Muscle of leg (tissue), 11 donors: ENCODE data around the gene HS1BP3. TPM values are rescaled to one million over a fixed set of nuclear protein-coding genes. Genes with fewer than 3 reads are reported as not detected.

ENCODE experiments used
- DNase-seq: peaks from one replicate; pipeline ENCODE4 v3.0.0; 2013
- H3K27ac ChIP-seq: one replicate; pipeline ENCODE4 v1.5.1; 2013; ENCODE audit warnings: mild to moderate bottlenecking, low read length, control low read depth
- H3K27me3 ChIP-seq: one replicate; pipeline ENCODE4 v1.6.1; 2013; ENCODE audit warnings: low read length; ENCODE audit not compliant: control insufficient read depth, insufficient read depth
- H3K36me3 ChIP-seq: one replicate; pipeline ENCODE4 v1.6.1; 2013; ENCODE audit warnings: low read length; ENCODE audit not compliant: control insufficient read depth, insufficient read depth
- H3K4me1 ChIP-seq: one replicate; pipeline ENCODE4 v1.6.1; 2013; ENCODE audit warnings: low read length; ENCODE audit not compliant: control insufficient read depth, insufficient read depth
- H3K4me3 ChIP-seq: one replicate; pipeline ENCODE4 v1.5.1; 2013; ENCODE audit warnings: low read length, control low read depth
- H3K9me3 ChIP-seq: replicated peaks from 2 replicates; pipeline ENCODE4 v1.6.1; 2013; ENCODE audit warnings: low read depth, low read length; ENCODE audit not compliant: control insufficient read depth
- WGBS: methylation state at CpG from one replicate; pipeline ENCODE4 v1.1.5; 2013; ENCODE audit warnings: missing lambda C conversion rate; ENCODE audit not compliant: insufficient coverage; 5-methylcytosine and 5-hydroxymethylcytosine counted together
- polyA plus RNA-seq, 8 donors: library from polyadenylated mRNA; unstranded; fragments of 120-200 nt; gene quantifications; one replicate each; pipeline versions ENCODE4 v1.2.1 to v1.2.3, GENCODE V29; 2013; ENCODE audit warnings: inconsistent platforms in 1 of 8, low replicate concordance in 1 of 8; ENCODE audit not compliant: insufficient read length in 8 of 8, insufficient read depth in 1 of 8
- total RNA-seq: library from RNA; stranded (reverse); fragments of 120-200 nt; gene quantifications from one replicate; pipeline ENCODE4 v1.2.4, GENCODE V29; 2013

HS1BP3 gene
- total and polyA plus RNA-seq, 9 donors = 7.1 to 11.5 (median 9.8) TPM

DNA sequence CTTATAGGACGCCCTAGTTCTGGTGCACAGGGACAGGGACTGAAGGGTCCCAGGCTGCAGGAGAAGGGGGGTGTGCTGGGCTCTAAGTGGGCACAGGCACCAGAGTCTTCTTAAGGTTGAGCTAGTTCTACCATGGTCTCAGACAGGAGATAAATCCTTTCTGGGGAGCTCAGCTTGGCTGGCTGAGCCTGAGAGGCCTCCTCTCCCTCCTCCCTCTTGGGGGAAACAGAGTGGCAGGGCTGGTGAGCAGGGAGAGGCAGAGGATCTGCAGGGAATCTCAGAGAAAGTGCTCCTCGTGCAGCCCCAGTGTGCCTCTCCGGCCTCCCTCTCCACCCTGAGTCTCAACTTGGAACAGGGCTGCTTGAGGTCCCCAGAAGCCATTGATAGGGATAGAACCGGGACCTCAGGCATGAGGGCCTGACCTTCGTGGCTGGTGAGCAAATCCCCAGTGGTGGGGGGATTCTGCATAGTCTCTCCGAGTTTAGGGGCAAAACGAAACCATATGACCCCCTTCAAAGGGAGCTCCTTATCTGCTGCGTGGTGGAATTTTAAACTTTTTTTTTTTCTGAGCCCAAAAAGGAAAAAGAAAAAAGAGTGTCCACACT, 18.1 kb upstream of the HS1BP3 start:
- H3K27ac ChIP-seq = no peak overlapping the region
- WGBS = 100% methylated on average over 1 of the region's 8 CpGs
- H3K36me3 ChIP-seq = no peaks in the 10 kb centered on the region
- peaks cover 43% of the 10 kb centered on the region for H3K4me1 ChIP-seq
- H3K9me3 ChIP-seq = no peaks in the 10 kb centered on the region
- DNase-seq = no peak
- H3K27me3 ChIP-seq = peaks cover 91% of the 10 kb centered on the region
- H3K4me3 ChIP-seq = no peak overlapping the region

DNA sequence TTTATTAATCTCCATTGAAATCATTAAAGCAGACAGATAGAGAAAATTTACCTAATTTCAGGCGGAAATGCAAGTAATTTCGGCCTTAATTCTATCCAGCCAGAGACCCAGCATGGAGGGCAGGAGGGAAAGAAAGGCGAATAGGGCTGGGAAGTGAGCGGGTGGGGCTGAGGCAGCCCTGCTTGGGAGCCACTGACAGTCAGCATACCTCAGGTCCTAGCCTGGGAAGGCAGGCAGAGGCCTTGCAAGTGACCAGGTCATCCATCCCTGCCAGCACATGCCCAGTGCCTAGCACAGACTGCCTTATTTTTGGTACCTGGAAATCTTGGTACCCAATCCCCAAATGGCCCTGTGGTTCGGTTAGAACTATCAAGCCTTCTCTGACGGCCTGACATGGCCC, 17.6 kb upstream of the HS1BP3 start:
- Histone ChIP-seq H3K27ac (no peak overlapping the region), H3K36me3 (no peaks in the 10 kb centered on the region), H3K4me1 (peaks cover 43% of the 10 kb centered on the region), H3K27me3 (peaks cover 91% of the 10 kb centered on the region), H3K9me3 (no peaks in the 10 kb centered on the region), H3K4me3 (no peak overlapping the region)
- no peak for DNase-seq
- WGBS = 88% methylated on average over 3 of the region's 6 CpGs

DNA sequence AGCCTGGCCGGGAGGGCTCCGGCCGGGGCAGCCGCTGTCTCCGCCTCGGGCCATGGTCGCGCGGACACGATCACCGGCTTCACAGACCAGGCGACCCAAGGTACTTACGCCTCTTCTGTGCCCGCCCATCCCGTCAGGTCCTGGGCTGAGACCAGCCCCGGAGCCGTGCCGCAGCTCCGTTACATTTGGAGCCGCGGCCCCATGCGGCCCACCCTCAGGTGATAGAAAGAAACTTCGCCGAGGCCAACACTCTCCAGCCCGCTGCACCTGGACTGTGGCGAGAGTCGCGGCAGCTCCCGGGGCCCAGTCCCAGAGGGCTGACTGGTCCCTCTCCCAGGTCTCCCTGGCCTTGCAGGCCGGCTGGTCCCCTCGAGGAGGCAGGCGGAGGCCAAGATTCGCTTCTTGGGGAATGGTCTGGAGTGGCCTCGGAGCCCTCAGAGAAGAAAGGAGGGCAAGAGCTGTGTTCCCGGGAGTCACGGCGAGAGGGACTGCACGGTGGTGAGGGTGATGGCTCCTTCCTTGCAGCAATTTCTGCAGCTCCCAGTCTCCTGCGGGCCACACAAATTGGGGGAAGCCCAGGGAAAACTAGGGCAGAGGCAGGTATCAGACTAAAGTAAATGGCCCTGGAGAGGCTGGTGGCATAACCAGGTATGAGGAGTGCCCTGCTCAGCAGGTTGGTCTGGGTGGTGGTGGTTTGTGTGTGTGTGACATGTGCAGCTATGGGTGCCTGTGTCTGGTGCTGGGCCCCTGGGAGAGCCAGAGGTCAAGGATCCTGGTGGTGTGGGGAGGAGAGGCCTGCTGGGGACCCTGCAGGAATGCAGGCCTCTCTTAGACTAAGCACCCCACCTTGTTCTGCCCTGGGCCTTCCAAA, 16.9 kb upstream of the HS1BP3 start:
- Histone ChIP-seq H3K9me3 (no peaks in the 10 kb centered on the region), H3K27me3 (peaks cover 96% of the 10 kb centered on the region), H3K36me3 (no peaks in the 10 kb centered on the region), H3K4me3 (peak overlapping the region; percentile 34), H3K4me1 (peaks cover 43% of the 10 kb centered on the region), H3K27ac (no peak overlapping the region)
- 15% methylated on average over 36 of the region's 39 CpGs for WGBS
- no peak for DNase-seq

DNA sequence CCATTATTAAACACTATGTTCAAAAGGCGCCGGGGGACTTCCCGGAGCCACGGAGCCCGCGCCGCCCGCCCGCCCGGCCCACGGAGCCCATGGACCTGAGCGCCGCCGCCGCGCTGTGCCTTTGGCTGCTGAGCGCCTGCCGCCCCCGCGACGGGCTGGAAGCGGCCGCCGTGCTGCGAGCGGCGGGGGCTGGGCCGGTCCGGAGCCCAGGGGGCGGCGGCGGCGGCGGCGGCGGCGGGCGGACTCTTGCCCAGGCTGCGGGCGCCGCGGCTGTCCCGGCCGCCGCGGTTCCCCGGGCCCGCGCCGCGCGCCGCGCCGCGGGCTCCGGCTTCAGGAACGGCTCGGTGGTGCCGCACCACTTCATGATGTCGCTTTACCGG, 16.2 kb upstream of the HS1BP3 start:
- H3K36me3 ChIP-seq = no peaks in the 10 kb centered on the region
- peaks cover 41% of the 10 kb centered on the region for H3K4me1 ChIP-seq
- H3K4me3 ChIP-seq = peak overlapping the region; percentile 34
- no peak overlapping the region for H3K27ac ChIP-seq
- DNase-seq = no peak
- under 1% methylated on average over 62 of the region's 62 CpGs for WGBS
- peaks cover 96% of the 10 kb centered on the region for H3K27me3 ChIP-seq
- H3K9me3 ChIP-seq = no peaks in the 10 kb centered on the region

DNA sequence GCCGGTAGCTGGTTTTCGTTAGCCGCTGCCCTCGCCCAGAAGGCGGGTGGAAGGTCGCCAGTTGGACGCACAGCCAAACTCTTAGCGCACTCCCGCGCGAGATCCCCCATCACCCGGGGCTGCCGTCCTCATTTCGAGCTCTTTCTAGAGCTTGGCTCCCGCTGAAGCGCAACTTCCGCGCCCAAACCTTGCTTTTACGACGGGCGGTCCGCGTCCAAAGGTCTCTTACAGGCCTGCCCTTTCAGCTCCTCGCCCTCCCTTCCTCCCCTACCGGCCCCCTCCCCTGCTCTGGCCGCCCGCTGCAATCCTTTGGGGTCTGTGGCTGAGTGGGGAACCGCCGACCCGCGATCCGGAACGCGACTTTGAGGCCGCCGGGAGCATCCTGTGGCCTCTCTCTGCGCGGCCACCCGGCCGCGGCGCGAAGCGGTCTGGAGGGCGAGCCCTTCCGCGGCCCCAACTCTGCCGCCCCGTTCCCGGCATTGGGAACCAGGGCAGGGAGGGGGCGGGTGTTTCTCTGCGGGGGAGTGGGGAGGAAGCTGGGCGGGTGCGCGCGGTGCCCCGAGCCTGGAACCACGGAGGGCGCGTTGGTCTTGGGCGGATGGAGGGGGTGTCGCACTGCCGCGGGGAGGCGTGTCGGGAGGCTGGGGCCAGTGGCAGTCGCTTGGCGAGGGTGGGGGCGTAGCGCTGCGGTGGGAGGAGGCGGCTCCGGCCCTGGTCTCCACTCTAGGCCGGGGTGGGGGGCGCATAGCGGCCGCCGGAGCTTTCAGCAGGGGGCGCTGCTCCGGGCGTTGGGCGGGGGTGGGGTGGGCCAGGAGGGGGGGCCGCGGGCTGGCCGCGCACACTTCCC, 15.6 kb upstream of the HS1BP3 start, which contains the start of gene GDF7:
GDF7 (plus strand) TSS at position 841 of the 847 bp plus-strand sequence. CDS start 96 bp downstream, outside the sequence.
- peak; percentile 54 for DNase-seq
- Histone ChIP-seq H3K9me3 (no peaks in the 10 kb centered on the region), H3K27me3 (peaks cover 96% of the 10 kb centered on the region), H3K27ac (no peak within 1 kb of the TSS), H3K4me3 (peak within 1 kb of the TSS; percentile 34), H3K4me1 (peaks cover 39% of the 10 kb centered on the region), H3K36me3 (no peaks in the 10 kb centered on the region)
- under 1% methylated on average over 68 of the region's 86 CpGs for WGBS

DNA sequence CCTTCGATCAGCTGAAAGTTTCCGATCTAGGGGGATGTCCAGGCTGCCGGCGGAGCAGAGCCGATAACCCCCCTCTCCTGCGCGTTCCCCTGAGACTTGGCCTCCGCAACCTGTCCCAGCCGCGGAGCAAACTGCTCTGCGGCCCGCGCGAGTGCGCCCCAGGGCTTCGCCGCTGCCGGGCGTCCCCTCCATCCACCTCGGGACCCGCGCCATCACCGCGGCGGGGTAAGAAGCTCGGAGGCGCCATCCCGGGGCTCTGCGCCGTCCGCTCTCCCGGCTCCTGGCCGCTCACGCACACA, 15.1 kb upstream of the HS1BP3 start:
- Histone ChIP-seq H3K4me3 (peak overlapping the region; percentile 27), H3K27ac (no peak overlapping the region), H3K36me3 (no peaks in the 10 kb centered on the region), H3K27me3 (peaks cover 96% of the 10 kb centered on the region), H3K9me3 (no peaks in the 10 kb centered on the region), H3K4me1 (peaks cover 34% of the 10 kb centered on the region)
- under 1% methylated on average over 34 of the region's 34 CpGs for WGBS
- no peak for DNase-seq

DNA sequence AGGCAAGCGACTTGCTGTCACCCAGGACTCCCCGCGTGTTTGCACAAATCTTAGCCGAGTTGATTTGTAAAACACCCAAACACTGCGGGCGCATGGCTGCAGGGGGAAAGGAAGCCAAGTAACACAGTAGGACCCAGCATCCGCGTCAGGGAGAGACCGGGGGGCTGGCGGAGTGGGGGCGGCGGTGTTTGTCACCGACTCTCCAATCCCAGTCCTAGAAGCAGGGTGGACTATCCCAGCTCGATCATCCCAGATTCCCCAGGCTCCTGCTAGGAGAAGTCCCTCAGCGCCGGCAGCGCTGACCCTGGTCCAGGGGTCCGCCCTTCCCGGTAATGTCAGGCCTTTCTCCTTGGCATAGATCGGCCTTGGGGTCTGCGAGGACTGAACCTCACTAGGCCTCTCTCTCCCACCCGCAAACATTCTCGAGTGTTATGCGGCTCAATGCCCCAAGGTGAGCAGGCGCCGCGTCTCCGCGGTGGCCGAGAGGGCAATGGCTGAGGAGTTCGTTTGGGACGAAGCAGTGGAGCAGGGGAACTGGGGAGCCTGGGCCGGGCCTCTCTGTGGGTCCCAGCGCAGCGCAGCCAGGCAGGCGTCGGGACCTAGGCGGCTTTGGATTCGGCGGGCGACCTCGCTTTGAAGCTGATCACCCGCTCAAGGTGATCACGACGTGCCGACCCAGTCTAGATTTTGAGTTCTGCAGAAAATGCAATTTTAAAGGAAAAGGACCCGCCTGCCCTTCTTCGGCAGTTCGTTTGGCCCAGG, 14.5 kb upstream of the HS1BP3 start:
- Histone ChIP-seq H3K27ac (no peak overlapping the region), H3K4me1 (peaks cover 34% of the 10 kb centered on the region), H3K9me3 (no peaks in the 10 kb centered on the region), H3K4me3 (peak overlapping the region; percentile 27), H3K27me3 (peaks cover 94% of the 10 kb centered on the region), H3K36me3 (no peaks in the 10 kb centered on the region)
- WGBS = 3% methylated on average over 45 of the region's 49 CpGs
- DNase-seq = no peak

DNA sequence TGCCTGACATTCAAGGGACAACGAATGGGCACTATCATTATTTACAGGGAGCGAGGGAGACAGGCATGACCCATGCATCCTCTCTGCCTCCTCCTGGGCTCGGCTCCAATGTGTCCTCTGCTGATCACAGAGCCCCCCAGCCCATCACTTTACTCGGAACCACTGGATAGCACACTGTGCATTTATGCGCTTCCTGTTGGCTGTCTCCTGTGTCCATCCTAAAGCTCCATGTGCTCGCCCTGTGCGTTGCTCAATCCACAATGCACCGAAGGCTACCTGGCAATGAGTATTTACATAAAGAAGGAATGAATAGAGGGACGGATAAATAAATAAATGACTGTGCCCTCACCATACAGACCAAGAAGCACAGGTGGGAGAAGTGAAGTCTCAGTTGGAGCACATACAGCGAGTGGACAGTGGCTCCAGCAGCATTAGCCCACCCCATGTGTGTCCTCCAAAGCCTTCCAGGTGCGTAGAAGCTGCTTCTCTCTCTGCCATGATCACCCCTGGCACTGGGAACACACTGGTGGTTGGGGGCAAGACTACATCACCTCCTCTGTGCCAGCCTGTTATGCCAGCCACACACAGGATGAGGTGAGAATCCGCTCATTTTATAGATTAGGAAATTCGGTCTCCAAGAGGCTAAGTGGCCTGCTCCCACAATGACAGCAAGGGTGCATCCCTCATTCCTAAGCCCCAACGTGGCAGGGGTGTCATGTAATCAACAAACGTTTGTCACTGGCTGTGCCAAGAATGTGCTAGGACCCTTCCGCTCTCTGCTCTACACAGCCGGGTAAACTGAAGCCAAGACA, 13.7 kb upstream of the HS1BP3 start:
- Histone ChIP-seq H3K4me1 (peaks cover 30% of the 10 kb centered on the region), H3K4me3 (no peak overlapping the region), H3K9me3 (no peaks in the 10 kb centered on the region), H3K27me3 (peaks cover 89% of the 10 kb centered on the region), H3K36me3 (no peaks in the 10 kb centered on the region), H3K27ac (no peak overlapping the region)
- no peak for DNase-seq
- WGBS = 12% methylated on average over 9 of the region's 17 CpGs

DNA sequence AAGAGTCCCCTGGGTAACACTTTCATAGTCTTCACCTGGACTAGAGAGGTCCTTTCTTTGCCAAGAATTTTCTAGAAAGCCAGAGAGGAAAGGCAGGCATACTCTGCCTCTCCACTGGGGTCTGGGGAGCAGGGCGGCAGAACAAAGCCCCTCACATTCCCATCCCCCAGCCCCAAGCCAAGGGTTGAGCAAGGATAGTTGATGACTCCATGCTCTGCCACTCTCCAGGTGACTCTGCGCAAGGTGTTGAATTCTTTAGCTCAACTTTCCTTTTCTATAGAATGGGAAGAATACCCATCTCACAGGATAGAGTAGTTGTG, 13.1 kb upstream of the HS1BP3 start:
- WGBS = 0% methylated on average over 1 of the region's 2 CpGs
- H3K27ac ChIP-seq = no peak overlapping the region

More for the DNA sequence above, 13.1 kb upstream of the HS1BP3 start:
- H3K4me3 ChIP-seq = no peak overlapping the region
- H3K9me3 ChIP-seq = no peaks in the 10 kb centered on the region
- peaks cover 24% of the 10 kb centered on the region for H3K4me1 ChIP-seq
- H3K36me3 ChIP-seq = no peaks in the 10 kb centered on the region
- H3K27me3 ChIP-seq = peaks cover 85% of the 10 kb centered on the region
- DNase-seq = no peak
